ENCODE results near the gene BCAP31. TPM values are rescaled to one million over a fixed set of nuclear protein-coding genes. Genes with fewer than 3 reads are reported as not detected.
"Not testable (repeated sequence)": the region's sequence is repeated elsewhere in the genome, so short reads cannot be mapped to it uniquely, and the experiment has no call there.

BCAP31 gene
- total RNA-seq, 1 experiment from 2014 or later = 138 TPM

DNA sequence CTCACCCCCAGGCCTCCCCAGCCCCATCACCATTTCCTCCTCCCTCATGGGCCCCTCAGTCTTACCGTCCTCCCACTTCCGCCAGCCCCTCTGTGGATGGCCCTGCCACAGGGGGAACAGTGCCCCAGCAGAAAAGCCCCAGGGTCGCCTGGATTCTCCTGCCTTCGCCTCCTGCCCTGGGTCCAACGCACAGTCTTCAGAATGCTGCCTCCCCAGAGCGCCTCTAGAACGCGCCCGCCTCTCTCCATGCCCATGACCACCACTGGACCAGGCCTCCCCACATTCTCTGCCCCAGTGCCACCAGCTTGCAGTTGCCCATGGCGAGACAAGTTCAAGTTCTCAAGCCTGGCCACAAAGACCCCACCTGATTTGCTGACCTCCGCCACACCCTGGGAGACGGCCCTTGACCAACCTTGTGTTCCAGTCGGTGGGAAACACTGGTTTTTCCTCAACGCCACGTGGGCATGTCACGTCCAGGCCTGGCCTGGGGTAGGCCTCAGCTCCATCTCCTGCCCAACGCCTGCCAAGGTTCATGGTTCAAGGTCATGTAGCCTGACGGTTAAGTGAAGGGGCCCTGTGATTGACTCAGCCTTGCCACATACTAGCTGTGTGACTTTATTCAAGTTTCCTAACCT is 39.2 kb upstream of the BCAP31 start:
- no peak for DNase-seq (ENCODE audit: low read depth)

DNA sequence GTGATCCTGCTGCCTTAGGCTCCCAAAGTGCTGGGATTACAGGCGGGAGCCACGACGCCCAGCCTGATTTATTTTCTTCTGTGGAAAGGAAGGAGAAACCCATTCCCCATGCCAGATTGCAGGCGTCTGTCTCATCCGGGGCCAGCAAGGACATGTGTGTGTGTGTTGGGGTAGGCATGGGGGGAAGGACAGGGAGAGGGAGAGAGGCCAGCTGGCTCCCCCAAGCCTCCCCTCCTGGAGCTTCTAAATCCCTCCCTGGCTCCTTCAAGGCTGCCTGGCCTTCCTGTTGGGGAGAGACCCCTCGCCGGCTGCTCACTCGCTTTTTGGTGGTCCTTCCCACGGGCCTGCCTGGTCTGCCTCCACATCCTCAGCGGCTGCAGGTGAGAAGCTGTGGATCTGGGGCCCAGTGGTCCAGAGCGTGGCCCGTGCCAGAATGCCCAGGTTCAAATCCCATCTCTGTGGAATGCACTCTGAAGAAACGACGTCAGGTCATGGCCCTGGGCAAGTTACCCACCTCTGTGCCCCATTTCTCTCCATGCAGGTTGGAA is 38.5 kb upstream of the BCAP31 start:
- no peak for DNase-seq (ENCODE audit: low read depth)

DNA sequence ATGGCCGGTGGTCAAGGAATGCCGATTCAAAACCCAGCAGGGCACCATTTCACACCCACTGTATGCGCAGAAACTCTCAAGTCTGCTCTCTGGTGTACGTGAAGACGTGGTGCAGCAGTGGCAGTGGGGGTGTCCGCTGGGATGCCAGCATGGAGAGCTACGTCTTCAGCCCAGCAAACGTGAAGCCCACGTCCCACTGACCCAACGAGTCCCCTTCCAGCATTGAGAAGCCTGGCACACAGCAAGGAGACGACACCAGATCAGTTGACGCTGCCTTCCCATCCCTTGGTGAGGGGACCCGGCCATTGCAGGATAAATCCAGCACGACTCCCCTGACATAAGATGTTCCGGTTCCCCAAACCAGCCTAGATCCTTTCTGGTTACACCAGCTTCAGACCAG is 37.7 kb upstream of the BCAP31 start:
- DNase-seq (ENCODE audit: low read depth) = no peak

DNA sequence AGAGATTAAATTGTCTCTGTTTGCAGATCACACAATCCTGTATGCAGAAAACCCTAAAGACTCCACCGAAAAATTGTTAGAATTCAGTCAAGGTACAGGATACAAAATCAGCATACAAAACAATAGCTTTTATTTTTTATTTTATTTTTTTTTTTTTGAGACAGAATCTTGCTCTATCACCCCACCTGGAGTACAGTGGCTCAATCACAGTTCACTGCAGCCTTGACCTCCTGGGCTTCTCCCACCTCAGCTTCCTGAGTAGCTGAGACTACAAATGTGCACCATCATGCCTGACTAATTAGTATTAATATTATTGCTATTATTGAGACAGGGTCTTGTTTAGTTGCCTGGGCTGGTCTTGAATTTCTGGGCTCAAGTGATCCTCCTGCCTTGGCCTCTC is 30.9 kb upstream of the BCAP31 start:
- no peak for DNase-seq (ENCODE audit: low read depth)

DNA sequence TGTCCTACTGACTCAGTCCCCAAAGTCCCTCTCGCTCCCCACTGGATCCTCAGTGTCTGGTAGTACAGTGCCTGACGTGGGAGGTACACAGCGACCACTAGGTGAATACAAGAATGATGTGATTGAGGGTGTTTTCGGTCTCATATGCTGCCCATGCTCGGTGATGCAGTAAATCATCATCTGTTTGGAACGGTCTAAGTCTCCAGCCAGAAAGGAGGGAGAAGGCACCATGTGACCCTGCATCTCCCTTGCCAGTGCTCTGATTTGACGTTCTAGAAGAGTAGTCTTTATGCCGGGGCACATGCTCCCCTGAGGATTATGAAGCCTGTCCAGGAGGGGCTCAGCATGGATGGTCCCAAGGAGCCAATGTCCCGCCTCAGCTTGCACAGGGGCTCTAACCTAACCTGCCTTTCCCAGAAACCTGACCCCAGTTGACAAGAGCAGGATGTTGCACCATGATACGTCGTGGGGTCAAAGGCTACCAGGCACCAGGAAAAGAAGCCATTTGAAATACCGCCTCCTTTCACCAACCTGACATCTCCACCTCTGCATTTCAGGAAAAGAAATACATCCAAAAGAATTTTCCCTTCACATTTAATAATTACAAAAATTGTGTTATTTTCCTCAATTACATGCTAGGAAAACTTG is 26.1 kb upstream of the BCAP31 start:
- DNase-seq (ENCODE audit: low read depth) = no peak

DNA sequence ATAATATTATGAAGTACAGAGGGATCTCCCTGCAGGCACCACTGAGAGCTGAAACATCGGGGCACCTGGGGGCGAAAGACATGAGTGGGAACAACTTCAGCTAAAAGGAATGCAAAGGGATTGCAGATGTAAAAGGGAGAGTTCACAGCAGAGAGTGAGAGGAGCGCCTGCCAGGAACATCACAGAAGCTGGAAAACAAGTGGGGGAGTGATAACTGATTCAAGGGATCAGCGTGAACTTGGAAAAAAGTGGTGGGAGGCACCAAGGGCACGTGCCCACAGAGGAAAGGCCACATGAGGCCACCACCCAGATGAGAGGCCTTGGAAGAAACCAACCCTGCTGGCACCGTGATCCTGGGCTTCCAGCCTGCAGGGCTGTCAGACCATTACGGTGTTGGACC is 24.8 kb upstream of the BCAP31 start:
- DNase-seq (ENCODE audit: low read depth) = not testable (repeated sequence)

DNA sequence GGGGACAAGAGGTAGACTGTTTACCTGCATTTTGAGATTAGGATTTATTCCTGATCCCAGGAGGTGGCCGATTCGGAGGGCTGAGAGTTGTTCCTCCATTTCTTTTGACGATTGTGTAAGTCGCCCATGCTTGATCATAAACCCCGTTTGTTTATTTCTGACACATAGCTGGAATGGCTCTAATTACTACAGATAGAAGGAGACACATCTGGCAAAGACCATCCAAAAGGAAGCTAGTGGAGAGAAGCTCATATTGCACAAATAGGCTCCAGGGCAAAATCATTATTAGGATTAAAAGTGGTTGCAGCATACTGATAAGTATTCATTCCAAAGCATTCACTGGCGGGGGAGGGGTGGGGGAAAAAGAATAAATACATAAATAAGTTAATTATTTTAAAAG is 22.8 kb upstream of the BCAP31 start:
- not testable (repeated sequence) for DNase-seq (ENCODE audit: low read depth)

DNA sequence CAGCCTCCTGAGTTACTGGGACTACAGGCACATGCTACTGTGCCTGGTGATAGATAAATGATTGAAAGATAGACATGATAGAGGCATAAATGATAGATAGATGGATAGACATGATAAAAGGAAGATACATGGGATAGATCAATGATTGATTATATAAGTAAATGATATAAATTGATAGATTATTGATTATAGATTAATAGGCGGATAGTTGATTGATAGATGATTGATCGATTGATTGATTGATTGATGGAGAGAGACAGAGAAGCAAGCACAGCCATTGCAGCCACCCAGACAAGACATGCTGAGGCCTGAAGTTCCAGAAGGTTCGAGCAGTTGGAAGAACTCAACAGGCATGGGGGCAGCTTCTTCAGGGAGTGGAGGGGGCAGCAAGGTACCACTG is 22.2 kb upstream of the BCAP31 start:
- no peak for DNase-seq (ENCODE audit: low read depth)

DNA sequence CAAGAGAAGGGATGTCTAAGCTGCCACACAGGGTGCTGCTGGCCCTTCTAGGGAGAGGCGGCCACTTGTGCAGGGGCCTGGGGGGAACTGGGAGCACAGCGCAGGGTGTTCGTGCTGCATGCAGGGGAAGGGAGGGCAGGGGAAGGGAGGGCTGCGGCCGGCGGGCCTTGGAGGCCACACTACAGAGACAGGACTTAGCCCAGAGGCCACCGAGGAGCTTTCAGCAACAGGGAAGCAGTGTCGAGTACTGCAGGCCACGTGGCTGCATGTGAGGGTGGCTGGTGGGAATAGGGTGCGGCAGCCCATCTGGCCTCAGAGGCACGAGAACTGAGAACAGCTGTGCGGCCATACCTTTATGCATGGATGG is 20.9 kb upstream of the BCAP31 start:
- DNase-seq (ENCODE audit: low read depth) = not testable (repeated sequence)

DNA sequence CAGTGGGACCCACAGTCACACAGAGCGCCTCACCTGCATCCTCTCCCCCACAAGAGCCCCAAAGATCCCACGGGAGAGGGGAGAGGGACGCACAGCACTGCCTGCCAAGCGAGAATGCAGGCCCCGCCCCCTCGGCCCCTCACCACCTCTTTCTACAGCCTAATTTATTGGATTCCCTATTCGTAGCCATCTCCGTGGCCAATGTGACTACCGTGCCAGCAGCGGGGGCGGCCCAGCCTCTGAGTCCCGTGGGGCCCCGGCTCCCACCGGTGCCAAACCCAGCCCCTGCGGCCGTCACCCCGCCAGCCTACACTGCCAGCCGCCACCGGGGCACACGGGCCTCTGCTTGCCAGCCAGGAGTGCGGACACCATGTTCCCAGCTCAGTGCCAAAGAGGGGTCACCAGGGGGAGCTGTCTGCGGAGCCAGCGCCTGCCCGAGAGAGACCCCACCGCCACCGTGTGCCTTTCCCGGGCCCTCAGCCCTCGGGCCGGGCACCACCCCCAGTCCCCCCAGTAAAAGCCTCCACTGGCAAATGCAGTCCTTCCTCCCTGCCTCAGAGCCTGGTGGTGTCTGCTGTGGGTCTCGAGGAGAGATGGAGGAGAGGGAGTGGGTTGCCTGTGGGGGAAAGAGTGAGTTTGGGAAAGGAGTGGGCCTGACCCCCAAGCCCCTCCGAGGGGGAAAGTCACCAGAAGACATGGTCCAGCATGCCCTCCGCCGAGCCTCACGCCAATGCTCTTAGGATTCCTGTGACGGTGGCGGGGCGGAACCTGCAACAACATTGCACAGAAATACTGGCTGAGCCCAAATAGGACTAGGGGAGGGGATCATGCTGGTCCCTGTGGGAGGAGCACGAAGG is 20.3 kb upstream of the BCAP31 start:
- DNase-seq (ENCODE audit: low read depth) = no peak

DNA sequence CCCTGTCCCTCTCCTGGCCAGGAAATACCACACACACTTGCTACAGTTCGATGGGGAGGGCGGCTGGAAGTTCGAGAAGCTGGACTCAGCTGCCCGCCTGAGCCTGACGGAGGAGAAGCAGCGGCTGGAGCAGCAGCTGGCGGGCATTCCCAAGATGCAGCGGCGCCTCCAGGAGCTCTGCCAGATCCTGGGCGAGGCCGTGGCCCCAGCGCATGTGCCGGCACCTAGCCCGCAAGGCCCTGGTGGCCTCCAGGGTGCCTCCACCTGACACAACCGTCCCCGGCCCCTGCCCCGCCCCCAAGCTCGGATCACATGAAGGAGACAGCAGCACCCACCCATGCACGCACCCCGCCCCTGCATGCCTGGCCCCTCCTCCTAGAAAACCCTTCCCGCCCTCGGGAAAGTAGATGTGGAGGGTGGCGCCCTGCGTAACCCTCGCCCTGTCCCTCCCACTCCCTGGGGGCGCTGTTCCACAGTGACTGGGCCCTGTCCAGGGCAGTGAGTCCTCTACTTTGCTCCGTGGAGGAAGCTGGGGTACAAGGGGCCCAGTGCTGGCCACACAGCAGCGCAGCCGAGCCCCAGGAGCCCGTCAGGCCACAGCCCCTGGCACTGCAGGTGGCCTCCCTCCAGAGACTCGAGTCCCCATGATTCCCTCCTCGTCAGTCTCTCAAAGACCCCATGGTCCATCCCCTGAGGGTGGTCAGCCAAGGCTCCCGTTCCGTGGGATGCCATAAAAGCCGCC is 19.5 kb upstream of the BCAP31 start:
- DNase-seq (ENCODE audit: low read depth) = not testable (repeated sequence)

DNA sequence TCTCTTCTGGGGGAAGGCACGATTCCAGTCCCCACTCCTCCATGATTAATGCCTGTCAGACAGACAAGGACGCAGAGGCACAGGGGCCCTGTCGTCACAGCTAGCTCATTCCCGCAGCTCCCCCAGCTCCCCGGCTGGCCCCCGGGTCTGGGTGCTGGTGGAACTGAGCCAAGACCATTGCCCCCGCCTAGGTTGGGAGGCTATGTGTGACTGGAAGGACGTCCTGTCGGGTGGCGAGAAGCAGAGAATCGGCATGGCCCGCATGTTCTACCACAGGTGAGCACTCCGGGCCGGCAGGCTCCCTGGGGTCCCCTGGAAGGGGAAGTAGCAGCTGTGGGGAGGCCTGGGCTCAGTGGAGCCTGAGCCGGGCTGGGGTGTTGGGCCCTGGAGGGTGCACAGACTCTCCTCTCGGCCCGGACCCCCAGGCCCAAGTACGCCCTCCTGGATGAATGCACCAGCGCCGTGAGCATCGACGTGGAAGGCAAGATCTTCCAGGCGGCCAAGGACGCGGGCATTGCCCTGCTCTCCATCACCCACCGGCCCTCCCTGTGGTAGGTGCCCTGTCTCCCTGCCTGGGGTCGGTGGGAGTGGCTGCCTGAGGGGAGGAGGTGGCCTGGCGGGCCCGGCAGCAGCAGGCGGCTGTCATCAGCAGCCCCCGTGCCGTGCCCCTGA is 18.7 kb upstream of the BCAP31 start:
- DNase-seq (ENCODE audit: low read depth) = not testable (repeated sequence)

DNA sequence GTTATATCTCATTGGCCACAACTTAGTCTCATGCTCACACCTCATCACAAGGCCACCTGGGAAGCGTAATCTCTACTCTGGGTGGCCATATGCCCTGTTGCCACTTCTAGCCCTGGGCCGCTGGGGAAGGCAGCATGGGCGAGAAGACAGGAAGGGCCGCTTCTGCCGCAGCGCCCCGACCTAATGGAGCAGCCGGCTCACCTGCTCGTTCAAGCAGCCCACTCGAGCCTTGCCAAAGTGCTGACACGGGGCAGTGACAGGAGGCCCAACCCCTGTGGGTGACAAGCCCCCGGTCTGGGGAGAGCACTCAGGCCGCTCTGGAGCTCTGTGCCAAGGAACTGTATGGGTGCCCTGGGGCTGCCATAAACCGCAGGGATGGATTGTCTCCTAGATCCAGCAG is 17.9 kb upstream of the BCAP31 start:
- not testable (repeated sequence) for DNase-seq (ENCODE audit: low read depth)

DNA sequence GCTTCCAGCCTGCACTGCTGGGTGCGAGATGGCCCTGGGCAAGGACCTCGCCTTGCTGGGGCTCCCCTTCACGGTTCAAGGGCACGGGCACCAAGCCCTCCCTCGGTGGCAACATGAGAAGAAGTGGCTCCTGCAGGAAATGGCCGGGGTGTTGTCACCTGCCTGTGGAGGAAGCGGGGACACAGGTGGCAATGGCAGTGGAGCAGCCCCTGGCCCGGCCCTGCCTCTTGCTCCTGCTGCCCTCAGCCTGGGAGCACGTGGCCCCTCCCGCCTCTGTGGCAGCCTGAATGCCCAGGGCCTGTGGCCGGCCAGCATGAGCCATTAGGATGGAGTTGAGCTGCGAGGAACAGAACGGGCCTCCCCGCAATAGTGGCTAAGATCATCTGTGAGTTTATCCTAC is 17.3 kb upstream of the BCAP31 start:
- DNase-seq (ENCODE audit: low read depth) = no peak

DNA sequence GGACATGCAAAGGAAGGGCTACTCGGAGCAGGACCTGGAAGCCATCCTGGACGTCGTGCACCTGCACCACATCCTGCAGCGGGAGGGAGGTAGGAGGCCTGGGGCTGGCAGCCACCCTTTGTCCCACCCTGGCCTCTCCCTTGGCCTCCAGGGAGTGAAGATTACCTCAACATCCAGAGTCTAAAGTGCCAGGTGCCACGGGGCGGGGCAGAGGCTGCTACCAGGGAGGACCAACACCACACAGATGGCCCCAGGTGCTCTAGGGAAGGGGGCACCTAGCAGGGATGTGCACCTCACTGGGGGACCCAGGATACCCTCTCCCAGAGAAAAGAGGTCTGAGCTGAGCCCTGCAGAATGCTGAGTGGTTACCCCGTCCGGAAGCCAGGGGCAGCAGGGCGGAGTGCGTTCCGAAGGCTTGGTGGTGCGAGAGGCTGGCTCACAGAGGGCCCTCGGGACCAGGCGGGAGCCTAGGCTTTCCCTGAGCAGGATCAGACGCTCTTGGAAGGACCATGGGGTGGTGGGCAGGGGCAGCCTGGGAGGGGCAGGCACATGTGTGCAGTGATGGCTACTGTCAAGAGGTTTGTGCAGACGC is 16.5 kb upstream of the BCAP31 start:
- DNase-seq (ENCODE audit: low read depth) = no peak

DNA sequence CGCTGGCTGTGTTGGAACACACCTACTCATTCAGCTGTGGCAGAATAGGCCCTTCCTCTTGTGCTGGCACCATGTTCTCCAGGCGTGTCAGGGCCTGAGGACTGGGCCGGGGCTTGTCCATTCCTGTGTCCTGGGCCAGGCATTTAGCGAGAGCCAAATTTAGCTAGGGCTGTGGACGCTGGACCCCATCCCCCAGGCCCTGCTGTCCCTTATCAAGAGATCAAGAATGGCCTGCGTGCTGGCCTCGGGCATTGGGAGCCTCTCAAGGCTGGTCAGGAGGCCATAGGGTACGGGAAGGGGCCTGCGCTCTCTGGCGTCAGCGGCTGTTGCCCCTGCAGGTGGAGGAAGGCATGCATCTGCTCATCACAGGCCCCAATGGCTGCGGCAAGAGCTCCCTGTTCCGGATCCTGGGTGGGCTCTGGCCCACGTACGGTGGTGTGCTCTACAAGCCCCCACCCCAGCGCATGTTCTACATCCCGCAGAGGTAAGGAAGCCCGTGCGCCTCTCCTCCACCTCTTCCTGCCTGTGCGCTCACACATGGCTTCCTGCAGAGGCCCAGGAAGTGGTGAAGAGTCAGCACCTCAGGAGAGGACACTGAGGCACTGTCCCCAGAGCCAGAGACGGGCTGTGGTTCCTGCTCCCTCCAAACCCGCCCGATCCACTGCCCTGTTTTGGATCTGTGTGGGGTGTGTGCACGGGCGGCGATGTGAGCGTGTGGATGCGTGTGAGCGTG is 15.7 kb upstream of the BCAP31 start:
- no peak for DNase-seq (ENCODE audit: low read depth)

DNA sequence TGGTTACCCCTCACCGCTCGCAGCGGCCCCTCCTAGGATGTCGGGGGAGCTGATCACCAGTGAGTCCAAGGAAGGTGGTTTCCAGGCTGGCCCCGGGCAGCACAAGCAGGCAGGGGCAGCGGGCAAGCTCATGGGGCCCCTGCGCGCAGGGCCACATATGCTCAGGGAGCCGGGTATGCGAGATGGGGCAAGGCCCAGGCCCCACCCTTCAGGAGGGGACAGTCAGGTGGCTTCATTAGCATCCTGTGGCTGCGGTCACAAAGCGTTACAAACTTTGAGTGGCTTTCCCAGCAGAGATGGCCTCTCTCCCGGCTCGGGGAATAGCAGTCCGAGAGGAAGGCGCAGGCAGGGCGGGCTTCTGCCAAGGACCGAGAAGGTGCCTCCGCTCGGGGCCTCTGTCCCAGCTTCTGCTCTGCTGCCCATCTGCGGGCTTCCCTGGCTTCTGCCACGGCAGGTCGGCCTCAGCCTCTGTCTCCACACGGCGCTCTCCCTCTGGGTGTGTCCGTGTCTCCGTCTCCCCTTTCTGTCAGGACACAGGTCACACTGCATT is 13.9 kb upstream of the BCAP31 start:
- no peak for DNase-seq (ENCODE audit: low read depth)

DNA sequence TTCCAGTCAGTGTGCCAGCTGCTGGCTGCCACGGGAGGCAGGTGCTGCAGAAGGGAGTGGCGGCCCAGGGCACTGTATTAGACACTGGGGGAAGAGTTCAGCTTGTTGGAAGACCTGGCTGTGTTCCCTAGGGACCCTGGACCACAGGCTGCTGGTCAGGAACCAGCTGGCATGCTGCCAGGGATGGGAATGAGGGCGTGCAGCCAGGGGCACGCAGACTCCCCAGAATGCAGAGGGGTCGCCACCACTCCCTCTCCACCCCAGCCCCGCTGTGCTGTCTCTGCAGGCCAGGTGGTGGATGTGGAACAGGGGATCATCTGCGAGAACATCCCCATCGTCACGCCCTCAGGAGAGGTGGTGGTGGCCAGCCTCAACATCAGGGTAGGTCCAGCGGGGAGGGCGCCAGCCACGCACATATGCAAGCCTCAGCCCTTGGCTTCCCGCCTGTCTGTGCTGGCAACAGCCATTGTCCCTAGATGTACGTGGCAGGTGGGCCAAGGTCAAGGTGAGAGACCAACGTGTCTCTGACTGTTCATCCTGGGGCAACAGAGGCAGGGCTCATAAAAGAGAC is 12.8 kb upstream of the BCAP31 start:
- DNase-seq (ENCODE audit: low read depth) = no peak

DNA sequence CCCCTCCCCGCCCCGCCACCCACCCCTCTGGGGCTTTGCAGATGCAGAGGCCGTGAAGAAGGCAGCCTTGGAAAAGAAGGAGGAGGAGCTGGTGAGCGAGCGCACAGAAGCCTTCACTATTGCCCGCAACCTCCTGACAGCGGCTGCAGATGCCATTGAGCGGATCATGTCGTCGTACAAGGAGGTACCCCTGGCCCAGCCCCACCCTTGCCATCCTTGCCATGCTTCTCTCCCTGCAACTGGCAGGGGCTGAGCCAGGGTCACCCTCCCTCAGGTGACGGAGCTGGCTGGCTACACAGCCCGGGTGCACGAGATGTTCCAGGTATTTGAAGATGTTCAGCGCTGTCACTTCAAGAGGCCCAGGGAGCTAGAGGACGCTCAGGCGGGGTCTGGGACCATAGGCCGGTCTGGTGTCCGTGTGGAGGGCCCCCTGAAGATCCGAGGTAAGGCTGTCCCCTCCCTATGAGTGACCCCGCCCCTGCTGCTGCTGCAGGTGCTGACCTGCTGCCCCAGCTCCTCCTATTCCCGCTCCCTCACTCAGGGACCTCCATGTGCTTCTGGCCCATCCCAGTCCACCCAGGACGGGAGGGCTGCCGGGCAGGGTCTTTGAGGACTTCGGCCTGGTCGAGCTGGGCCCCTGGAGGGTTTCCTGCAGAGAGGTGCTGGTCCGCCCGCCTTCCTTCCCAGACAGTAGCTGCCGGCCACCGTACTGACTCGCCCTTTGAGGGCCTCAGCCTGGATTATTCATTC is 12.1 kb upstream of the BCAP31 start:
- DNase-seq (ENCODE audit: low read depth) = no peak

Data from LHCN-M2 (cell line).